ENCODE results near the gene CCDC93. TPM values are rescaled to one million over a fixed set of nuclear protein-coding genes. Genes with fewer than 3 reads are reported as not detected.

CCDC93 gene
- polyA plus RNA-seq, 2 of the 4 experiments (the other 2 are of a cell fraction) = 14.4 to 17.8 TPM

DNA sequence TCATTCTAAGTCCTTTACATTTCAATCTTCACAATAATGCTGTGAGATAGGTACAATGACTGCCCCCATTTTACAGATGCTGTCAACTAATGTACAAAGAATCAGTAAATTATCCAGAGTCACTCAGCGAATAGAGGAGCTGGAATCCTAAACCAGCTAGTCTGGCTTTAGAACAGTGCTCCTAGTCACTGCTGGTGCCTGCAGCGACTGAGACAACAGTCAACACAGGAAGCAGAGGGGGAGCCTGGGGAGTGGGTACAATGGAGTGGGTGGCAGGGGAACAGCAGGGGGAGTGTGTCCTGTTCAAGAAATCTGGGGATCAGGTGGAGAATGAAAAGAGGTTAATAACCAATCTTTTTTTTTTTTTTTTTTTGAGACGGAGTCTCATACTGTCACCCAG lies 37.3 kb downstream of the CCDC93 start:
- H3K4me3 ChIP-seq = no peak overlapping the region
- H3K27ac ChIP-seq = no peak overlapping the region
- no peak overlapping the region for H3K4me2 ChIP-seq
- no peaks in the 10 kb centered on the region for H3K9me3 ChIP-seq
- H3K4me1 ChIP-seq = peaks cover 24% of the 10 kb centered on the region
- ChIA-PET CTCF (interaction anchor here (5.0 kb wide), 1 partner anchor 27 kb away, joined by 22 read pairs; no protein-coding TSS in a partner anchor), POLR2A (no interaction called here)
- no peak for DNase-seq (ENCODE audit: low read depth in 1 of 2, low spot score in 1 of 2)
- no peak for TF ChIP-seq RNF2 (IDR thresholded peaks at IDR 0.05; ENCODE audit: borderline replicate concordance, low read depth)
- TF ChIP-seq EHMT2 (IDR thresholded peaks at IDR 0.05; ENCODE audit: low read depth) = no peak
- TF ChIP-seq, protein P1, sequence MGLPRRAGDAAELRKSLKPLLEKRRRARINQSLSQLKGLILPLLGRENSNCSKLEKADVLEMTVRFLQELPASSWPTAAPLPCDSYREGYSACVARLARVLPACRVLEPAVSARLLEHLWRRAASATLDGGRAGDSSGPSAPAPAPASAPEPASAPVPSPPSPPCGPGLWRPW (IDR thresholded peaks at IDR 0.05) = no peak
- no peak for TF ChIP-seq ZNF302 (CRISPR knock-in tag; IDR thresholded peaks at IDR 0.05)
- no peak for TF ChIP-seq HOXB13 (CRISPR knock-in tag; IDR thresholded peaks at IDR 0.05; ENCODE audit: low read depth)
- TF ChIP-seq RAD21 (conservative IDR thresholded peaks at IDR 0.05 in 1 of 2, IDR thresholded peaks at IDR 0.05 in 1 of 2) = no peak
- no peak for TF ChIP-seq TFCP2L1 (CRISPR knock-in tag; IDR thresholded peaks at IDR 0.05)
- TF ChIP-seq JUN (IDR thresholded peaks at IDR 0.05) = no peak
- TF ChIP-seq ZSCAN20 (CRISPR knock-in tag; IDR thresholded peaks at IDR 0.05) = no peak
- TF ChIP-seq FOSB (CRISPR knock-in tag; IDR thresholded peaks at IDR 0.05) = no peak
- no peak for TF ChIP-seq FOSL2 (IDR thresholded peaks at IDR 0.05)
- no peak for TF ChIP-seq FOSL2 (CRISPR knock-in tag; IDR thresholded peaks at IDR 0.05)
- no peak for ATAC-seq
- 93% methylated on average over 3 of the region's 3 CpGs for WGBS (ENCODE audit: missing lambda C conversion rate)
- FAIRE-seq = no peak

DNA sequence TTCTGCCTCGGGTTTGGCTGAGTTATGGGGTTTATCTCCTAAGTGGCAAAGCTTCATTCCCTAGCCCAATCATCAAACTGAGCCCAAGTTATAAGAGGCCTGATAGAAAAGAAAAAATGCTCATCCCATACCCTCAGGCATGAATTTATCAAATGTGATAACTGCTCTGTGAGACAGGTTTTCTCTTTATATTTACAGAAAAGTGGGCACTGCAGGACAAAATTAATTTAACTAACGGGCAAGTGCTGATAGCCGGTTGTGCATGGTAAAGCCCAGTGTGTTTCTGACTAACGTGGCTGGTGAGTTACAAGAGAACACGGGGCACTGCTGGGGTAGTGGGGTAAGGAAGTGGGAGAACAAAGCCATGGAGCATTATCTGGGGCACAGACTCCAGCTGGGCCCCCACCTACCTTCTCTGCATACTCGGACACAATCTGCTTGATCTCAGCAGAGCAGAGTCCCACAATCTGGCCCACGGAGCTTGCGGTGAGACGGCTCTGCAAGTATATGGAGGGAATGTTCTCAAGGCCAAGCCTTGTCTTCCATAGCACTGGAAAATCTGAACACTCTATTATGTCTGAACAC lies 40.3 kb downstream of the CCDC93 start:
- POLR2A ChIA-PET = no interaction called here

DNA sequence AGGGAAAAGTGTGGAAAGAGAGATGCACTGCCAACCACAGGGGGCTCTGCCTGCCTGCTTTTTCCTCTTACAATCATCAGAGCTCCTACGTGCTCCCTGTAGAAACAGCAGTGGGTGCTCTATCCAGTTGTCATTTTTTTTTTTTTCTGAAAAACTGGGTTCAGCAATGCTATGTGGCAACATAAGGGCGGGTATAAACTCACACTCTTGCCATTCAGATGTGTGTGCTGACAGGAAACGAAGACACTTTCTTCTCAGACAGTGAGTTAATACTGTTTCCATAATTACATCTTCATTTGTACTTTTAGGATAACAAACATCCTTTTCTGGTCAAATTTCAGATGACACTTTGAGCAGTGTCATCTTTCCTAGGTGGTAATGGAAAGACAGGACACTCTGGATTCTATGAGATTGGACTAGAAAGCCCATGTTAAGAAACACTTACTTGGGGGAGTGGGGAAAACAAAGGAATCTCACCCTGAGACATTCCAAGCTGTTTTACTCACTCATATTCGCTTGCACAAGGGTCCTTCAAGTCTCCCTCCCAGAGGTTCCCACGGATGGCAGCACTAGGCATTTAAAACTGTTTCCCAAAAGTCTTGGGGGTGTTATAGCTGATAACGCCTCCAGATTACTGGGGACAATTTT lies 41.3 kb downstream of the CCDC93 start:
- whole genome bisulfite sequencing (ENCODE audit: missing lambda C conversion rate) = 58% methylated on average over 6 of the region's 6 CpGs
- ATAC-seq = peak; percentile 45 to 52; a peak in 3 of 6 replicates
- H3K27ac ChIP-seq = 0 out of 6 replicates have a peak overlapping the region, but pooled peaks of 1 of the 2 experiments have one; percentile 21
- H3K9me3 ChIP-seq = no peaks in the 10 kb centered on the region
- H3K4me3 ChIP-seq = no peak overlapping the region
- POLR2A ChIA-PET = no interaction called here
- peak in 1 of 2 experiments; percentile 14 for DNase-seq (ENCODE audit: low read depth in 1 of 2, low spot score in 1 of 2)
- TF ChIP-seq NR3C1 (IDR thresholded peaks at IDR 0.05) (no peak), EHF (CRISPR knock-in tag; IDR thresholded peaks at IDR 0.05) (no peak), JUNB (IDR thresholded peaks at IDR 0.05) (no peak), POLR2AphosphoS2 (conservative IDR thresholded peaks at IDR 0.05; ENCODE audit: low read length) (no peak), ZNF302 (CRISPR knock-in tag; IDR thresholded peaks at IDR 0.05) (no peak), EHMT2 (IDR thresholded peaks at IDR 0.05; ENCODE audit: low read depth) (no peak), RCOR1 (IDR thresholded peaks at IDR 0.05; ENCODE audit: low read depth, low read length) (no peak), NPAS2 (CRISPR knock-in tag; IDR thresholded peaks at IDR 0.05; ENCODE audit: borderline replicate concordance) (no peak), CEBPB (IDR thresholded peaks at IDR 0.05) (no peak), ZSCAN20 (CRISPR knock-in tag; IDR thresholded peaks at IDR 0.05) (no peak)
- TF ChIP-seq, protein P1 (IDR thresholded peaks at IDR 0.05) = no peak
- FAIRE-seq = no peak
- H3K4me2 ChIP-seq = no peak overlapping the region
- H3K4me1 ChIP-seq = peaks cover 6% of the 10 kb centered on the region; the same call in 1 of the 3 replicates
- CTCF ChIA-PET = interaction anchor here (0.7 to 6.8 kb wide), 7 partner anchors 10 to 158 kb away, joined by 3 to 48 read pairs (median 5); partner anchors contain the start of gene DDX18

More for the DNA sequence above, 40.3 kb downstream of the CCDC93 start:
- FAIRE-seq (no peak), ATAC-seq (no peak), DNase-seq (ENCODE audit: low read depth in 1 of 2, low spot score in 1 of 2) (no peak)
- no peak overlapping the region for H3K4me2 ChIP-seq
- H3K27ac ChIP-seq = 0 out of 6 replicates have a peak overlapping the region, but pooled peaks of 1 of the 2 experiments have one; percentile 1
- H3K4me1 ChIP-seq = peaks cover 6% of the 10 kb centered on the region; the same call in 1 of the 3 replicates
- H3K9me3 ChIP-seq = no peaks in the 10 kb centered on the region
- CTCF ChIA-PET = interaction anchor here (0.9 to 2.4 kb wide), 6 partner anchors 11 to 30 kb away, joined by 3 to 7 read pairs (median 3); no protein-coding TSS in a partner anchor
- TF ChIP-seq FOSB (CRISPR knock-in tag; IDR thresholded peaks at IDR 0.05) (no peak), HOXB13 (CRISPR knock-in tag; IDR thresholded peaks at IDR 0.05; ENCODE audit: low read depth) (no peak), BHLHE40 (IDR thresholded peaks at IDR 0.05; ENCODE audit: low read depth, low read length) (no peak), MAFK (IDR thresholded peaks at IDR 0.05; ENCODE audit: partially characterized antibody) (no peak), GATA3 (IDR thresholded peaks at IDR 0.05; ENCODE audit: borderline replicate concordance) (no peak), EP300 (IDR thresholded peaks at IDR 0.05) (no peak), SMC3 (IDR thresholded peaks at IDR 0.05) (no peak), ZFP36 (IDR thresholded peaks at IDR 0.05; ENCODE audit: borderline replicate concordance, partially characterized antibody) (no peak), EHF (CRISPR knock-in tag; IDR thresholded peaks at IDR 0.05) (no peak), TP53 (CRISPR knock-in tag; IDR thresholded peaks at IDR 0.05) (no peak), MAZ (IDR thresholded peaks at IDR 0.05; ENCODE audit: borderline replicate concordance, low read depth, low read length) (no peak)
- no peak overlapping the region for H3K4me3 ChIP-seq
- 92% methylated on average over 9 of the region's 9 CpGs for WGBS (ENCODE audit: missing lambda C conversion rate)
